DND-41 (cell line): ENCODE results near the gene TSPAN9.

Experiments used
- CTCF ChIP-seq: IDR thresholded peaks from 2 replicates; pipeline ENCODE4 v1.5.1; 2012; ENCODE audit warnings: borderline replicate concordance, low read length, moderate library complexity, mild to moderate bottlenecking; ENCODE audit not compliant: poor library complexity, severe bottlenecking; ENCODE audit errors: extremely low read depth
- EZH2 ChIP-seq: IDR thresholded peaks from 3 replicates; pipeline ENCODE4 v1.6.1; 2012; ENCODE audit warnings: borderline replicate concordance, low read depth, mild to moderate bottlenecking, moderate library complexity, low read length, inconsistent platforms; ENCODE audit not compliant: severe bottlenecking

GRCh38 chr12:3085341-3086139 lies 8.4 kb downstream of the TSPAN9 start:
- no peak for TF ChIP-seq CTCF
- no peak for TF ChIP-seq EZH2
